Measurements from ENCODE around the gene CD86.

Gene CD86

DNA sequence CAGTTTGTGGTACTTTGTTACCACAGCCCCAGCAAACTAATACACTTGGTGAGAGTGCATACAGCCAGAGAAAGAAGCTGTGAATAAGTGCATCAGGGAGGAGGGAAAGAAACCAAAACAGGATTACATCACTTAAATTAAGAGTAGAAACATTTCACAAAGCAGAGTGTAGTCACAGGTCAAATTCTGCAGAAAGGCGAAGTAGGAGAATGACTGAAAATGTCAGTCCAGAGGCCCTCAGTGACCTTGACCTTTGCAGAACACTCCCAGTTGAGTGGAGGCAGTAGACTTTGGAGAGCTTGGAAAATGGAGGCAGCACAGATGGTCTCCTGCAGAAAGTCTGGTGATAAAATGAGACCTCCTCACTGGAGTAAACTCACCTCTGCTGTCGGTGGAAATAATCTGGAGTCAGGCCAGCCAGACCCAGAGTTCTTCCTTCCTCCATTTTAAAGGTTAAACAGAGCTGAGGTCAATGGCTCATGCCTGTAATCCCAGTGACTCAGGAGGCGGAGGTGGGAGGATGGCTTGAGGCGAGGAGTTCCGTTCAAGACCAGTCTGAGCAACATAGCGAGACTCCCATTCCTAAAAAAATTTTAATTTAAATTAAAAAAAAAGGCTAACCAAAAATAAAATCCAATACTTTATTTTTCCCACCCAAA is 5.0 kb downstream of the CD86 start:
- no peak for DNase-seq (ENCODE audit: low spot score)

DNA sequence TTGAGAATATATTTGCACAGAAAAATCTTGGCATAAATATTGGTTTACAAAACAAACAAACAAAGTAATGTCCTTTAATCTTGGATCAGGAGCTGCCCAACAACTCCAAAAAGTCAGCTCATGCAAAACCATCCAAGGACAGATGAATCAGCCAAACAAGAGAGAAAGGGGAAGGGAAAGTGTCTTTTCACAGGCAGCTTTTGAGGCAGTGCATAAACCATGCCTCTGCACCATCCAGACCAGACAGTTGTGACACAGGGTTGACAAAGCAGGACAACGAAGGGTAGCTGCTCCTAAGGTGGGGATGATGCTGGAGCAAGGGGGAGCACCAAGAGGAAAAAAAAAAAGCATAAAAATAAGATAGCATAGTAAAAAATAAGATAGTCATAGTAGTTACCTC is 8.7 kb downstream of the CD86 start:
- DNase-seq (ENCODE audit: low spot score), result no peak

DNA sequence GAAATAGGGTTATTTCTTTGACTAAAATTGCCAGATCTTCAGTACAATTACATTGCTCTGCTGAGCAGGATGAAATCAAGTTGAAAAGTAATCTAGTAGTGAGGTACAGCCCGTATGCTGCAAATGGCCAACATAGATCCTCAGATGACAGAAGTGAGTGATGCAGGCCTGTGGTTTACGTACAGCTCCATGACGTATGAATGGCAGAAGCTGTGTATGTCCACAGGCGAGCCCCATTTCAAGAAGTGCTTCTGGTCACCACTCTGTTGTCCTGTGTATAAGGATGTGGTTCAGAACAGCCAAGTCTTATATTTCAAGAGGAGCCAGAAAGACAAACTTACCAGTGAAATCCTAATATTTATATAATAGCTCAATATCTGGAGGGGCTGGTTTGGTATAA is 9.2 kb downstream of the CD86 start:
- no peak for DNase-seq (ENCODE audit: low spot score)

DNA sequence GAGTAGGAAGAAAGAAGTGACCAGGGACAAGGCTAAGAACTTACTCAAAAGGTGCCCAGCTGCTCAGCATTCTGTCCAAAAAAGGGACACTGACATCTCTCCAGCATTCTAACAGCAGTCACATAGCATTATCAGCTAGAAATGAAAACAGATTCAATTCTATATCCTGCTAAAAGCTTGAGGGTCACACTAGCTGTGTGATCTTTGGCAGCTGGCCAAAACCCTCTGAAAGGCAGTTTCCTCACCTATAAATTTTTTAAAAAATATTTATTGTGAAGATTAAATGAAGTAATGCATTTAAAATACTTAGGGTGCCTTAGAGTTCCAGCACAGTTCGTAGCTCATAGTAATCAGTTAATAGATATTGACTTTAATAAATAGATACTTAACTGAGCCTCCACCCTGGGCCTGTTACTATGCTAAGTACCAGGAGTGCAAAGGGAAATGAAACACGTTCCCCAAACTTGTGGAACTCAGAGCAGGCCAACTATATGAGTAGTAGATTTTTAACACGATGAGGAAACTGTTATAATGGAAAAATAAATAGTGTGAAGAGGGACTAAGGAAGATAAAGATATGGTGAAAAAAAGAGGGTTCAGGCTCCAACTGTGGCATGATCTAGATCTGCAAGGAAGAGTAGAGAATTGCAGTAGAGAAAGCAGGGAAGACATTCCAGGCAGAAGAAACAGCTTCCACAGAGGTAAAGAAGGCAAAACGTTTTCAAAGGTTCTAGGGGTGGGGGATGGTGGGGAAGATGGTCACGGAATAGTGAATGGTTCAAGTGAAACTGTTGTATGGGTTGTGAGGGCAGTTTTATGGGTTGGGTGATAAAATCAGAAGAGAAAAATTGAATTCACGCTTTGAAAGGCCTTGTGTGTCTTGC is 11.4 kb downstream of the CD86 start:
- DNase-seq (ENCODE audit: low spot score), result no peak

DNA sequence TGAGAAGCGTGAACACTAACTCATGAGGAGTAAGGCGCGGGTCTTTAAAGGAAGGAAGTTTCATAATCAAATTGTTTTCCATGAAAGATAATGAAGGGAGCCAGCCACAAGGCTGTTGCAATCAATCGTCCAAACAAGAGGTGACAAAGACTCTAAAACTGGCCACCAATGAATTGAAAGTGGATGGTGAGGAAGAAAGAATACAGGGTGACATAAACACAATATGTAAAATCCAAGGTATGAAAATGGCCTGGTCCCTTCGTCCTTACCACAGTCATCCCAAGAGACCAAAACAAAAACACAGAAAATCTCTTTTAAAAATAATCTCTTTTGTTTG is 12.0 kb downstream of the CD86 start:
- DNase-seq (ENCODE audit: low spot score), result no peak

DNA sequence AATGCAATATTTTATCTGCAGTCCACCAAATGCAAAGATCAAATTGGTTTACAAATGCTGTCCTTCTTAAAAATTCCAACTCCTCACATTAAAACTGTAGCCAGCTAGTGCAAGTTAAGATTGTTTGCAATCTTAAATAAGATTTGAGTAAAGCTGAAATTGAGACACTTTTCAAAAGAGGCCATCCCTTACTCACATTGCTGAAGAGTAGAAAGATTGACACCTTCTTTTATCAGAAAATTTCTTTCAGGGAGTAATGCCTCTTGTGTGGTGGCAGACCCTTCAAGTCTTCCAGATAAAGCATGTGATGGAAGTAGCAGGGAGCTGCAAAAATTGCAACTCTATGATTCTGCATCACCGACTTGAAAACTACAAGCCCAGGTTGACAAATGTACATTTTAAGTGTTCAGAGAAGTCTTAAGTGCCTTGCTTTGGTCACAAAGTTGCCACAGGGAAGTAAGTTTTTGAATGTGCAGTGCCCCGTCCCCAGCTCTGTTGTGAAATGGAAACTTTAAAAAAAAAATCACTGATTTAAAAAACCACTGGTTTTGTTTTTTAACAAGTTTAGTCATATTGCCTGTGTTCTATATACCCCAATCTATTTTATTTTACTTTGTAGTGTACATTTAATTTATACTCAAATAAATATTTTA is 12.6 kb downstream of the CD86 start:
- DNase-seq (ENCODE audit: low spot score), result no peak

DNA sequence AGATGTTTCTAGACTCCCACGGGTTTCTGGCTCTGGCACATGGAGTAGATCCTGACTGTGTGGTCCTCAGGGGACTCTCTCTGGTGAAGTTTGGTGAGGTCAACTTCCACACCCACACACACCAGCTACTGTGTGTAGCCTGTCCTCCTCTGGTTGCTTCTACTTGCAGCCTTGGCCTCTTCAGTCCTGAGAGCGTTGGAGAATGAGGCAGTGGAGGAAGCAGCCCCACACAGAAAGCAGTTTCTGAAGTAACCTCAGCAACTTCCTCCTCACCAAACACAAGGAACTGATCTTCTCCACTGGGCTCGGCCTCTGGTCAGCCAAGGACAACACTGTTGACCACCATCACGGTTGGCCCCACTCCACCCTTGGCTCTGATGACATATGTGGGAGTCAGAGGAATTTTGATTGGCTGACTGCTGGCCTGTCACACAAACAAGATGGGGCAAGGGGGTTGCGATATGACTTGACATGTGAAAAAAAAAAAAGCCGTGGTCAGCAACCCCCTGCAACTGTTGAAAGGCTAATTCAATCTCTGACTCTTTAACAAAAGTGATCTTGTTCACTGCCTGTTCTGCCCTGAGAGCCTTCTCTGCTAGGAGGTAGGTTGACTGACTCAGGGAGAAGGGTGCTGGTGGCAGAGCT is 19.6 kb downstream of the CD86 start:
- DNase-seq (ENCODE audit: low spot score), result no peak

DNA sequence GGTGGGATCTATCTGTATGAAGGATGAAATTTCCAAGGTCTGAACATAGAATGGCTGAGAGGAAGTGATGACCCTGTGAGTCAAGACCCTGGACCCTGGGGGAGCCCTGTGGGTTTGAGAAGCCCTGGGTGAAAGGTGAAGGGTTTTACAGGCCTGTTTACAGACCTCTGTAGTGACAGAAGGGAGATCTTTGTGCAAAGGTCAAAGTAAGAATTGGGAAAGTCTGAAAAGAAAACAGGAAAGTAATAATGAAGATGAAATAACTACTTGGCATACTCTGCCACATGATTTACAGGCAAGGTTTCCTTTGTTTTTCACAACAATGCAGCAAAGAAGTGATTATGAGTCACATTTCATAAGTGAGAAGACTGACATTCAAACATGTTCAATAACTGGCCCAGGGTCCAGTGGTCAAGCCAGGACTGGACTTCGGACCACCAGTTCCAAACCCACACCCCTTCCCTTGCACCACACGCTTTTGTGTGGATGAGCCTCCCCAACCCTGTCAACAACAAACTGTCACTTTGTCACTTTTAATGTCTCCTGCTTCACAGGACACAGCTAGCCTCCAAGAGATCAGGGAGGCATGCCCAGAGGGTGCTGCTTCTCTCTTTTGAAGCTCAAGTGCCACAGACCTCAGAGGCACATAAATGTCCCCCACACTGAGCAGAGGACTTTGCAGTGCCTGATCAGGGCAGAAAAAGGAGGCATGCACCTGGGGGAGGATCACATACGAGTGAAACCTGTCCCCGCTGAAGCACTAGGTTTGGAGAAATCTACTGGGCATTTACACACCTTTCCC is 21.5 kb downstream of the CD86 start:
- DNase-seq (ENCODE audit: low spot score), result no peak

DNA sequence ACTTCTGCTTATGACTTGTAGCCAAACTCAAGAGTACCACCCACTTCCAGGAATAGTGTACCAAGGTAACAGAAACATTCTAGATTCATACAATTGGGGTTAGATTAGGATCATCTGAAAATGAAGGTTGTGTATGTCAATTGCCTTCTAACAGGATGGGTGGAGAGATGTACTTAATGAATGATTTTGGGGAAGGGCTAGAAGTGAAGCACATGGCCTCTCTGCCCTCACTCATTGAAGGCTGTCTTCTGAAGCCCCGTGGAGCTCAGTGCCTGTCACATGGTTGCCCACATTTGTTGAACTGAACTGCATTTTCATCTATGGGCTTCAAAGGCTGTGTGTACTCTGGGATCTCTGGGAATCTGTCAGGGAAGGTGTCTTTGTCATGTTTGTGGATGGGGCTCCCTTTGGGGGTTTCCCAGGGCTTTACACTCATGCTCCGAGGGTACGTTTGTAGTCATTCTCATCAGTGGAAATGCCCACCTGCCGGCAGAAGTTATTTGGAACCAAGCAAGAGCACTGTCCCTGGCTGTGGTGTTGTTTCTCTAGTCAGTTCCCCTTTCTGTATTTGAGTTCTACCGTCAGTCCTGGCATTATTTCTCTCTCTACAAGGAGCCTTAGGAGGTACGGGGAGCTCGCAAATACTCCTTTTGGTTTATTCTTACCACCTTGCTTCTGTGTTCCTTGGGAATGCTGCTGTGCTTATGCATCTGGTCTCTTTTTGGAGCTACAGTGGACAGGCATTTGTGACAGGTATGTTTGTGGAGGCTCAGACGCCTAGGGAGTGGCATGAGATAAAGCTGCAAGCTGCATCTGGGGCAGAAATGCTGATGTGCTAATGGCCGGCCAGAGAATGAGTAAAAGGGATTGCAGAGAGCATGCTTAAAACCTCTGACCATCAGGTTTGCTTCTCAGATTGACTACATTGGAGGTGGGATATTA is 22.4 kb downstream of the CD86 start:
- DNase-seq (ENCODE audit: low spot score), result no peak

DNA sequence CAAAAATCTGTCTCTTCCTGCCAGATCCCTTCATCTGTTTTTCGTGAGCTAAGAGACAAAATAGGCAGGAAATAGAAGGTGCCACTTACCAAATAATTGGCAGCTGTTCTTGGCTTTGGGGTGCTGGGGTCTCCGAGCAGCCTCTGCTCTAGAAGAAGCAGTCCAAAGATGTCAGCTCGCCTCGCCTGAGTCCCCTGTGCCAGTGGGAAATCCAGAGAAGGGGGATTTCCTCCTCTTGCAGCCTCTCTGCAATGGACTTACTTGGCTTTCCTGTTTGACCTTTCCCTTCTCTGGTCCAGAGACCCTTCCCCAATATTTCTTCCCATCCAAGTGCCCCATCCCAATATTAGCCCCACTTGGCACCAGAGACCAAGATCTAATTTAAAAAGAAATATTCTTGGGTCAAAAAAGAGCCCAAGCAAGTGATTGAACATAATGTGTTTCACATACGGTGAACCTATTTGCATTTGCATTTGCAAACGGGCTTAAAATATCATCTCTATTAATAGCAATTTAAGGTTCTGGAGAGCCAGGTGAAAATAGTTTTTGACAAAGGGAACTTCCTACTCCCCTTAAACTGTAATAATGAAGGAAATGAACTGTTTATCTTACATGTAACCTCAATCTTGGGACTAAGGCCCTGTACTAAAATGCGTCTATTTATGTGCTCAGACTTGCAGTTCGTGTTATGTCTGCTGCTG is 23.2 kb downstream of the CD86 start:
- DNase-seq (ENCODE audit: low spot score), result no peak

DNA sequence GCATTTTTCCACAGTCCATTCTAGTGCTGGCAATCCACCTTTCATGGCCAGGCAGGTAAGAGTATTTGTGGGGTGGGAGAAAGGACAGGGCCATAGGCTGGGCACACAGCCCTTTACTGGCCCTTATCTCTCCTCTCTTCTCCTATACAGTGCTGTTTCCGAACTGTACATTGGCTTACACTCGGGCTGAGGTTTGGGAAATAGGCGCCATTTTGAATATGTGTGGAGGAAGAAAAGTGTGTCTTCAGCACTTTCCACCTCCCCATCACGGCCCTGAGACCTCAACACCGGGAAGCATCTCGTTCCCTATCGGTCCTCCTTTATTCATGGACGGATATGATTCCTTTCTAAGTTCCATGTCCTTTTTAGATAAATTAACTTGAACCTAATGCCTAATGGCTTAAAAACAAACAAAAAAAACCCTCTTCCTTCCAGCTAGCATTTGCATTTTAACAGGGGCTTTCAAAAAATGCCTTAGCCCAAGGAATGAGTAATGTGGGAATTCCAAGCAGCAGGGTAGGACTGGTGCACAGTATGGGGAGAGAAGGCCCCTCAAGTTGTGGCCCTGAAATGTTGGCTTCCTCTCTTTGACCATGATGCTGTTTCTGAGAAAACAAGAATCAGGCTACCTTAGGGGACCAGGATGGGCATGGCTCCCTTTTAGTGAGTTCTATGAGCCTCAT is 24.5 kb downstream of the CD86 start:
- no peak for DNase-seq (ENCODE audit: low spot score)

DNA sequence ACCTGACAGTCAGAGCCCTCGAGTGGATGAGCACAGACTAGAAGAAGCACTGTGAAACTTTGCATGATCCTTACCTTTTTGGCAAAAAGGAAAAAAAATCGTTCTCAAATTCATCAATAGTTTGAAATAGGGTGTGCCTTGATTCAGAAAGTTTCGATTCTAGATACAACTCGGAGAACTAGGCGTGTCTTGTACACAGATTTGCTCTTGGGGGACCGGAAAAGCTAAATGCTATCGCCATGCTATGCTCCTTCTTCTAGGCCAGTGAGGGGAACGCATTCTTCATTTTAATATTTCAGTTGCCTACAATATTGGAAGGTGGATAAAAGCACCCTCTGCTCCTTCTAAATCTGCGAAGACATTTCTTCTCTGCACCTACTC is 25.0 kb downstream of the CD86 start:
- no peak for DNase-seq (ENCODE audit: low spot score)

DNA sequence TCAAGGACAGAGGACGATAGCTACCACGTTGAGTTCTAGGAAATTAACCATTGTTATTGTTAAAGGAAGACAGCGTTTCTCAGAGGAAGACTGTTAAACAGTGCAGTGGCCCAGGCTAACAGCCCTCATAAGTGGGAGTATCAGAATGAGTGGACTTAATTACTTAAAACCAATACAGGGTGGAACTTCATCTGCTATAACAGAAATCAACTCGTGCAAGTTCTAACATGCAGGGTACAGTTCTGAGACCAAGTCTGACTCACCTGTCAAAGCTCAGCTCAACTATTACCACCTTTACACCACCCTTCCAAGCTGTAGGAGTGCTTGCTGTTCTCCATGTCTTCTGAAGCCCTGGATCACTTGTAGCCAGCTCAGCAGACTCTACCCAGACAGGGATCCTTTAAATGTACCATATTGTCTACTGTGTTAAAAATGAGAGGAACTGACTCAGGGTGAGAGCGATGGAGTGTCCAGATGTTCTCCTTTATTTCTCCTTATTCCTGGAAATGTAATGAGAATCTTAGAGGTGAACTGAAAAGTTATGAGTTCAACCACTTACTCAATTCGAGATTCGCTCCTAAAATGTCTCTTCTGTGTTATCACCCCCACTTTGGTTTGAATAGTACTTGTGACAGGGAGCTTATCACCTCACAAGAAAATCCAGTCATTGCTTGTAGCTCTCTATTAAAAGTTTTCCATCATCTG is 26.5 kb downstream of the CD86 start:
- DNase-seq (ENCODE audit: low spot score), result no peak

DNA sequence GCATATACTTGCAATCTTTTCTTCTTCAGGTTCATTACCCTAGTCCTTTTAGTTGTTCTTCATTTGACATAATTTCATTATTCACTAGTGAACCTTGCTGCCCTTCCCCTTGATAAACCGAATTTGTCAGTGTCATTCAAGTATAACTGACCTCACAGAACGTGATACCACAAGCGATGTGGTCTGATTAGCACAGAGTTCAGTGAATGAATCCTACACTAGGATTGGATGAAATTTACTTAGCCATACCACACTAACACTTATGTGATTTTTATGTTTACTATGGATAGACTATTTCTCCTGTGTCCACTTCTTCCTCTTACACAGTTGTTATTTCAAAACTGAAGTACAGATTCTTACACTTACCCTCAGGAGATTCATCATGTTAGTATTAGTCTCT is 27.2 kb downstream of the CD86 start:
- no peak for DNase-seq (ENCODE audit: low spot score)

DNA sequence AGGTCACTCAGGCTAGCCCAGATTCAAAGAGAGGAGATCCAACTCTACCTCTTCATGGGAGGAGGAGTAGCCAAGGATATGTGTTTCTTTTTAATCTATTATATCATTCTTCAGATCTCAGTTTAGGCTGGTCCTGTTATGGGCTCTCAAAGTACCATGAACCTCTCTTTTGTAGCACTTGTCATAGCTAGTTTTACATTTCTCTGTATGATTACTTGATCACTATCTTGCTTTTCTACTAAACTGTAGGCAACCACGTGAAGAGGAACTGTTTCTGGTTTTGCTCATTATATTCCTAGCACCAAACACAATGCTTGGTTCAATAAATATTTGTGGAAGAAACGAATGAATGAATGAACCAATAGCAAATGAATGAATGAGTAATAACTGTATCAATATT is 29.6 kb downstream of the CD86 start:
- no peak for DNase-seq (ENCODE audit: low spot score)

DNA sequence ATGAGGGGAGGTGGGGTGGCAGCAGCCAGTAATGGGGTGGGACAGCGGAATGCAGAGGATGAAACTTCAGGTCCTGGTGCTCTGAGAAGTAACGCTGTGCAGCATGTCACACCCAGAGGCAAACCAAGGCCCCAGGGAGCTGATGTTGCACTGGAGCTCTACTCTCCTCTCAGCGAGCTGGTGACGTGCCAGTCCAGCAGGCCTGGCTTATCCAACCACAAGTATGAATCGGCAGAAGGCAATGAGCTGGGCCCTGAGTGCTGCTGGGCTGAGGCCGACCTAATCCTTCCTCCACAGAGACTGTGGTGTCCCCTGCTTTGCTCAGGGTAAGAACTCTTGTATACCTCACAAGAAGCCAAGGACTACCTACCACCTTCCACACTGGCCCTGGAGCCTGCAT is 30.5 kb downstream of the CD86 start:
- no peak for DNase-seq (ENCODE audit: low spot score)

DNA sequence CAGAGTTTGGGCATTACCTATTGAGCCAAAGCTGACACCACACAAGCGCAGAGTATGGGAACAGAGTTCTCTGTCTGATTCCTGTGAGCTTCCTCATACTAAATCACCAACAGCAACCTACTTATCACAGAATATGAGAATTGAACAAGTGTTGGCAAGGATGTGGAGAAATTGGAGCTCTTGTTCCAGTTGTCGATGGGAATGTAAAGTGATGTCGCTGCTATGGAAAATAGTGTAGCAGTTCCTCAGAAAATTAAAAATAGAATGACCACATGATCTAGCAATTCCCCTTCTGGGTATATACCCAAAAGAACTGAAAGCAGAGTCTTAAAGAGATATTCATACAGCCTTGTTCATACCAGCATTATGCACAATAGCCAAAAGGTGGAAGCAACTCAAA is 33.4 kb downstream of the CD86 start:
- no peak for DNase-seq (ENCODE audit: low spot score)

DNA sequence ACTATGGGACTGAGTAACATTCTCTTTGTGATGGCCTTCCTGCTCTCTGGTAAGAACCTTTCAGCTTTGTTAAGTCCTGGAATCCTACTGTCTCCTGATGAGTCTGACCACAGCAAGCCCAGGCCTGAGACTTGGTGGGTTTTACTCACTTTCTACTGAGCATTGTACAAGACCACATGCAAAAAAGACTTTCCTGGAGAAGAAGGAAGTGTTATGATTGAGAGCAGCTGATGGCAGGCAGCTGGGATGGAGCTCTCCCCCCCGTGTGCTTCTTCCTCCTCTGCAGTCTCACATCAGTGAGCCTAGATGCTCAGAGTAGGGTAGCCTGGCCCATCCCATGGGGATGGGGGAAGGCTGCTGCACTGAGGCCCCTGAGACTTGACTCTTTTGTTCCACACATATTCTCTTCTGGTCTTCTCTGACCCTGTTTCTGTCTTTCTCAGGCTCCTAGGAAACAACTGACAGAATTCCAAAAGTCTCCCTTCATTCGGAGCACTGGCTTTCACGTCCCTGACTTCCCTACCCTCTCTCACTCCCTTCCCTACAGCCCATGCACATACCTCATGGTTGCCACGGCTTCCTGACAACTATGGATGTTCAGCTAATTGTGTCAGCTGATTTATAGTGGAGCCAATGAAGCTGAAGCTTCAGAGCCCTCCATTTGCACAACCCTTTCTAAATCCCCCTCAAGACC is 36.6 kb downstream of the CD86 start:
- no peak for DNase-seq (ENCODE audit: low spot score)

Data from SW480 (cell line).